EH (cell line): Measurements from ENCODE around the gene FNIP1.
A peak's percentile ranks its signal among the peaks of the same experiment; 100 is the strongest.
"Not testable (repeated sequence)": the region's sequence is repeated elsewhere in the genome, so short reads cannot be mapped to it uniquely, and the experiment has no call there.

Experiments
- DNase-seq: peaks from one replicate; pipeline ENCODE4 v3.0.0-alpha.2; 2015; ENCODE audit warnings: low read depth

FNIP1 gene

DNA sequence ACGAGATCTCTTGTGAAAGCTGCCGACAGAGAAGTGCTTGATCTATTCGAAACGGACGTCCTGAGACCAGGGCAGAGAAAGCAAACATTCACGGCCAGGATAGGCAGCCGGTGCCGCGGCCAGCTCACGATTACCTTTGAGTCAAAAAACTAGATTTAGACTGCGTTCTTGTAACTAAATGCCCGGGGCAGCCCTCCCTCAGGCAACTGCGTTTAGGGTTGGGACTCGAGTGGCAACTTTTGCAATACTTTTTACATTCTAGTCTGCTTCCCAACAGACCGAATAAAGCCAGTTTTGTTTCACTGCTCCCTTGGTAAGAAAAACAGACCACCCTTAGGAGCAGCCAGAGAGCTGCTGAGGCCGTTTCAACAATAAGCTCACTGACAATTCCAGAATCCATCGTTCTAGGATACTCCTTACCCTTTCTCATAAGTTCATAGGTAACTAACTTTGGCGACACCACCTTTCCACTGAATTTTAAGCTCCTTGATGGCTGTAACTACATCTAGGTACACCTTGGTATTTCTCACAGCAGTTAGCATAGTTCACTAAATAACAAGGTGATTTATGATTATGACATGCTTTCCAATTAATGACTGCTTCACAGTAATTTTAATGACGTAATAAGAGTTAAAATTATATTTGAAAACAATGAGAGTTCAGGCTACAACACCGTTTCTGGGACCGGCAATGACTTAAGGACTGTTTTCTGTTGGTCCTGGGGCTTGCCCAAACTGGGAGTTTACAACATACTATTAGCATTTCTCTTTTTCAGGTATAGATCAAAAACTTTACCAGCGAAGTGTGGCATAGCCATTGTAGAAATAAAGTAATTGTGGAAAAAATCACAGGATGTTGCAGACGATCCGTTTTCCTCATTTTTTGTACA, 160.9 kb downstream of the FNIP1 start:
- DNase-seq: no peak

DNA sequence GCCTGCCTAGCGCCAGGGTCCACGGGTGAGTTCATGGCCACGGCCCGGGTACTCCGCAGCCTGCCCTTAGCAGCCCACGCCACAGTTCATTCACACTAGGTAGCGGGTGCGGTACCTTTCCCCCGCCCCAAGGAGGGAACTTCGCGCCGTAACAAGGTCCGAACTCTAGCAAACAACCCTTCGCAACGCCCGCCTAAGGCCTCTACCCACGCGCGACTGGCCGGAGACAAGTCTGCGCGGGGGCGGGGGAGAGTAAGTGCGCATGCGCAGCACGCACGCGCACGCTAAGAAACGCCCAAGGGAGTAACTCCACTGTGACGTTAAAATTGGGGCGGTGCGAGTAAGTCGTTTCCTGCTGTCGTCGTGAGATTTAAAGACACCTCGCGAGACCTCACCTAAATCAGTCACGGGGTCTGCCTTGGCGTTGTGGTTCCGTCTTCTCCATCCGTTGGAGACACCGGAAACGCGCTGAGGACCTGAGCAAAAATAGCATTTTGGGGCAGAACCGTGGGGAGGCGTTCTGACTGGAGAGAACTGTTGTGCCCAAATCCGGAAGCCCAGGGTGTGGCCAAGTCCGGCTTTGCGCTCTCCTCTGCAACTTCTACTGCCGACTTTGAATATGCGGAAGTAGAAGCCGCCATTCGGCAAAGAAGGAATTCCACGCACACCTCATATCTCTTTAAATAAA, 161.7 kb downstream of the FNIP1 start, which contains the start of gene RAPGEF6:
RAPGEF6 (minus strand) TSS at position 234 of the 688 bp plus-strand sequence; CDS start at position 35, 199 bp downstream.
- peak; percentile 100 for DNase-seq

DNA sequence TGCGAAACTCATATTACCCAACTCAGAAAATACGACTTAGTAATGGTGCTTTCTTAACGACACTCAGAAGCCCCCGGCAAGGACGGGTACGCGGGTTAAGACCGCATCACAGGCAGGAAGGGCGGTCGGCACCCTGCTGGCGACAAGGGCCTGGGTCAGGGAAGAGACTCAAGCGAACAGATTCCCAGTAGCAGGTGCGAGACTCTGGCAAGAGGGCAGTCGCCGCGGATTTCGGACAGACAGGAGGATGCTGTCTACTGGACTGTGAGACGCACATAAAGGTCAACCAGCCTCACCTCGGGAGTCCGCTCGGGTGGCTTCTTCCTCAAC, 162.2 kb downstream of the FNIP1 start:
- peak; percentile 66 for DNase-seq

DNA sequence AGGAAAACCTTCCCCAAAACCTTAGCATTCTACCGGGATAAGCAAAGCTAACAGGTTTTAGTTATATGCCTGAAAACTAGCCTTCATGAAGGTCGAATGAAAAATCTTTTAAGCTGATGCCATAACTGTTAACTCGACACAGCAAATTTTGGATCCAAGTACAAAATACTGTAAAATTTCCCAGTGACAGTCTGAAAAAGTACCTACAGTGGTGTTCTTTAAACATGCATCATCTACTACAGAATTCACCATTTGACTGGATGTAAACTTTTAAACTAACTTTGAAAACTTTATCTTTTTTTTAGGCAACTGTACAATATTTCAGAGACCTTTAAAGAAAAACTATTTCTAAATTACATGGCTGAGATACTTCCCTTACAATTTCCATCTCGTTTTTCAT, 162.6 kb downstream of the FNIP1 start:
- no peak for DNase-seq

DNA sequence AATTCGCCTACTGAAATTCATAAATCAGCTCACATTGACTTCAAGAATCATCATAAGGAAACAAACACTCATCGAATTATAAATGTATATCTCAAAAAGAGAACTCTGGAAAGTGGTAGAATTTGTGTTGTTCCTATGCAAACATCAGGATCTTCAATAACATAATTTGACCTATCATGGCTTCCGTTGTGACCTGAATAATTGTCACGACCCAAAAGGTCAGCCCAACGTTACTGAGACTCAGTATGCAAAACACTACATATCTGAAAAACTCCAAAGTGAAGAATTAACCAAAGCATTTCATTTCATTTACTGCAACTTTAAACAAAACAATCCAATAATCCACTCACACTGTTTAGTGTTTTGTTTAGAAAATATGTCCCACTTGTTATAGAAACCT, 163.0 kb downstream of the FNIP1 start:
- DNase-seq: no peak

DNA sequence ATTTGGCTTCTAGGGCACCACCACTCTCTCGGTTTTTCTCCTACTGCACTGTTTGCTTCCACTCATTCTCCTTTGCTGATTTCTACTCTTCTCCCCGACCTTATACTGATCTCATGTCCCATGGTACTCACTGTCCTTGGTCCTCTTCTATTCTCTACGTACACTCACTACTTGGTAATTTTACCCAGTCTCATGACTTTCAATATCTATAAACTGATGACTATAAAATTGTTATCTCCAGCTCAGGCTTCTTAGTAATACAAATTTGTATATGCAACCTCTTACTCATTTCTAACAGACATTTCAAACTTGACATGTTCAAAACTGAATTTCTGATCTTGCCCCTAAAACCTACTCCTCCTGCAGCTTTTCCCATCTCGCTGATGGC, 165.9 kb downstream of the FNIP1 start:
- DNase-seq: peak; percentile 20

DNA sequence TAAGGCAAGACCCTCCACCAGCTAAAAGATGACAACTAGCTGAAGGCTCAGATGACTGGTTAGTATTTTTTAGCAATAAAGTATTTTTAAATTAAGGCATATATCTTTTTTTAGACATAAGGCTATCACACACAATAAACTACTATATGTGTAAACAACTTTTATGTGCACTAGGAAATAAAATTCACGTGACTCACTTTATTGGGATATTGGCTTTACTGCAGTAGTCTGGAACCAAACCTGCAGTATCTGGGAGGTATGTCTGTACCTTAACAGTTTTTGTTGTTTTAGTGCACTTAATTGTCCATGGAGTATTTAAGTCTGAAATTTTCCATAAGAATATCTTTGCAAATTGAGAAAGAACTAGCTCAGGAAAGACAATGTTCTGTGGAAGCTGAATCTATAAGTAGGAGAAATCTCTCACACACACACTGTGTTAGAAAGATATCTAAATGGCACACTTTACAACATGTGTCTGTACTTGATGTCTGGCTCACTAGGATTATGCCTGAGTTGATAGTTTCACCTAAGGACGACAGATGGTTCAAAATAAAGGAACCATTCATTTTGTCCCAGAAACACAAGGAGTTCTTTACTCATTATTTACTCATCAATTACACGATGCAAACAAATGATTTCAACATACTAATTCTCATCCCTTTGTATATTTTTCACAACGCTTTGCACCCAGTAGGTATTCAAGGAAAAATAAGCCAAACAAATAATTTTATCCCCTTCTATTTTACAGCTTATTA, 166.4 kb downstream of the FNIP1 start:
- DNase-seq: peak; percentile 23

DNA sequence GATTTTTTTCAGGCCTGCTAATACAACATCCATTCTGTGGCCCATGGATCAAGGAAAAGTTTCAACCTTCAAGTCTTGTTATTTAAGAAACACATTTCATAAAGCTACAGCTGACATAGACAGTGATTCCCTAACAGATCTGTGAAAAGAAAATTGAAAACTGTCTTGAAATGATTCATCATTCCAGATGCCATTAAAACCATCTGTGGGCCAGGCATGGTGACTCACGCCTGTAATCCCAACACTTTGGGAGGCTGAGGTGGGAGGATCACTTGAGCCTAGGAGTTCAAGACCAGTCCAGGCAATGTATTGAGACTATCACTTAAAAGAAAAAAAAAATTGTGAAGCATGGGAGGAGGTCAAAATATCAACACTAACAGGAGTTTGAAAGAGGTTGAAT, 167.8 kb downstream of the FNIP1 start:
- DNase-seq: peak; percentile 75

DNA sequence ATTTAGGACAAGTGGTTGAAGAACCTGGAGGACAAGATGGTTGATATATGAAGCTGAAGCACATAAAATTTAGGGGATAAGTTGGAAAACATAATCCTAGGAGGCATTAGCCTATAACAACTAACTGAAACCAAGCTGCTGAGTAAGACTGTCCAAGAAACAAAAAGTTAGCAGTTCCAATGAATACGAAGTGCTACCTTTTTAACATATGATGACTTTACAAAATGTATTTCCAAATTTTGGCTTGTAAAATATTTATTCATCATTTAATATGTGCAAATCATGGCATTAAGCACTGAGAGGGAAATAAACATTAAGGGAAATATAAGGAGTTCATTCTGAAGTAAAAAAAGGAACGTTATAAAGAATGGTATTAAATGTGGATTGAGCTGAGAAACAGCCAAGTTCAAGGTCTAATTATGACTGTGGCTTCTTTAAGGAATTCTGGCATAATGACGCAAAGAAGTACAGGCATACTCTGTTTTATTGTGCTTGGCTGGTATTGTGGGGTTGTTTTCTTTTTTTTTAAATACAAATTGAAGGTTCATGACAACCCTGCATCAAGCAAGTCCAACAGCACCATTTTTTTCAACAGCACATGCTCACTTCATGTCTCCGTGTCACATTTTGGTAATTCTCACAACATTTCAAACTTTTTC, 169.5 kb downstream of the FNIP1 start:
- peak; percentile 31 for DNase-seq

DNA sequence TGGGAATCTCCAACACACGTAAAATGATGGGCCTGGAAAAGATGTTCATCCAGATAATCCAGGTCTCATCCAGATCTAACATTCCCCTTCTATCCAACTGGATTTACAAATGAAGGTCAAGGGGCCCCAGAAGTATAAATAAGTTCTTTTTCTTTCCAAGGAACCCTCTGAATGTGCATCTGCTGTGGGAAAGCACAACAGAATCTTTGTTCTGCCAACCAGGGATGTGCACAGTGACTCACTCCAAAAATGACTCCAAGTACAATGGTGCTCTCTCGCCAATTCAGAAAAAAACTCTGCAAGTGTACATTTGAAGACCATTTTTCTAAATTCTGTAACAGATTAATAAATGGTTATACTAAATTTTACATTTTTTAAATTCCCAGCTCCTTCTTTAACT, 174.2 kb downstream of the FNIP1 start:
- peak; percentile 34 for DNase-seq

DNA sequence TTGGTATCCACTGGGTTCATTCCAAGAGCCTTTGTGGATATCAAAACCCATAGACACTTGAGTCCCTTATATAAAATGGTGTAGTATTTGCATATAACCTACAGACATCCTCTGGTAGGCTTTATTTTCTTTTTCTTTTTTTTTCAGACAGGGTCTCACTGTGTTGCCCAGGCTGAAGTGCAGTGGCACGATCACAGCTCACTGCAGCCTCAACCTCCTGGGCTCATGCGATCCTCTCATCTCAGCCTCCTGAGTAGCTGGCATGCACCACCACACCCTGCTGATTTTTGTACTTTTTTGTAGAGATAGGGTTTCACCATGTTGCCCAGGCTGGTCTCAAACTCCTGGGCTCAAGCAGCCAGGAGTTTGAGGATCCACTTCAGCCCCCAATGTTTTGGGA, 175.7 kb downstream of the FNIP1 start:
- DNase-seq: not testable (repeated sequence)

DNA sequence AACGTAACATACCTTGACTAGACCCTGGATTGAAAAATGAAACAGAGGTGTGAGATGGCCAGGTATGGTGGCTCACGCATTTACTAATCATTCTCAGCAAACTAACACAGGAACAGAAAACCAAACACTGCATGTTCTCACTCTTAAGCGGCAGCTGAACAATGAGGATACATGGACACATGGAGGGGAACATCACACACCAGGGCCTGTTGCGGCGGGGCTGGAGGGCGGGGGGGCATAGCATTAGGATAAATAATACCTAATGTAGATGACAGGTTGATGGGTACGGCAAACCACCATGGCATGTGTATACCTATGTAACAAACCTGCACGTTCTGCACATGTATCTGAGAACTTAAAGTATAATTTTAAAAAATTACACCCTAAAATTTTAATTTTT, 177.7 kb downstream of the FNIP1 start:
- no peak for DNase-seq

DNA sequence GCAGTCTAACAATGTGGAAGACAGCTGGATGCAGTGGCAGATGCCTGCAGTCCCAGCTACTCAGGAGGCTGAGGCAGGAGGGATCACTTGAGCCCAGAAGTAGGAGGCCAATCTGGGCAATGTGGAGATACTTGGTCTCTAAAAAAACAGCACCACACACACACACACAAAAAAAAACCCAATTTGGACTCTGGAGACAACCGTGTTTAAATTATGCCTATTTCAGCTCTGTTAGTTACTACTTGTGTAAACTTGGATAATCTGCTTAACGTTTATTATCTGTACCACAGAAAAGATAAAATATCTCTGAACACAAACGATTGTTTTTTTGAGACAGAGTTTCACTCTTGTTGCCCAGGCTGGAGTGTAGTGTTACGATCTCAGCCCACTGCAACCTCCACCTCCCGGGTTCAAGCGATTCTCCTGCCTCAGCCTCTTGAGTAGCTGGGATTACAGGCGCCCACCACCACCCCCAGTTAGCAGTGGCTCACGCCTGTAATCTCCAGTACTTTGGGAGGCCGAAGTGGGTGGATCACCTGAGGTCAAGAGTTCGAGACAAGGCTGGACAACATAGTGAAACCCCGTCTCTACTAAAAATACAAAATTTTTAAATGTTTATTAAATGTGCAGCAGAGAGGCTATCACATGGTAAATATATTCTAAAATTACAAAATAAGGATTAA, 179.5 kb downstream of the FNIP1 start:
- no peak for DNase-seq

DNA sequence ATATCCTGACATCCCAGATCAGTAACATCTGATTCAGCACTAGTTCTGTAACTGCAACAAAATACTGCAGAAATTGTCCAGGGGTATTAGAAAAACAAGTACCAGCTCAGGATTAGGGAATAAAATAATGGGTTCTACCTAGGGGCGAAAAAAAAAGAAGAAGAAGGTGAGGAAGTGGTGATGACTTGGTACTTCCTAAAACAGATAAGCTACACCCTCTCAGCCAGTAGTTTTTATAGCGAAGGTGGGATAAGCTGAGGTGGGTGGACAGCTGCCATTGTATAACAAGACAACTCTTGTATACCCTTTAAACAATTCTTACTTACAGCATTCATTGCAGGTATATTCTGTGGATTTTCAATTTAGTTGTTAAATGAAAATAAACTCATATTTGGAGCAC, 180.9 kb downstream of the FNIP1 start:
- DNase-seq: no peak

DNA sequence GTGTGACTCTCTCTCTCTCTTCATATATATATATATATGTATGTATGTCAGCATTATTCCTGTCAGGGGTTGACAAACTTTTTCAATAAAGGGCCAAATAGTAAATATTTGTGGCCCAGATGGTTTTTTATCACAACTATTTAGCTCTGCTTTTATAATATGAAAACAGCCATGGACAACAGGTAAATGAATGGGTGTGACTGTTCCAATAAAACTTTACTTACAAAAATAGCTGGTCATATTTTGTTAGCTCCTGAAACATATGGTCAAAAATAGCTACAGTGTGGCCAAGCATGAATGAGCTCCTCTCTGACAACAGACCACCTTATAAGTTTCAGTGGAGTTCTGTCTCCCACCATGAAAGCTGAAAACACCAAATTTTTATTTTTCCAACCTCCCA, 183.4 kb downstream of the FNIP1 start:
- DNase-seq: no peak

DNA sequence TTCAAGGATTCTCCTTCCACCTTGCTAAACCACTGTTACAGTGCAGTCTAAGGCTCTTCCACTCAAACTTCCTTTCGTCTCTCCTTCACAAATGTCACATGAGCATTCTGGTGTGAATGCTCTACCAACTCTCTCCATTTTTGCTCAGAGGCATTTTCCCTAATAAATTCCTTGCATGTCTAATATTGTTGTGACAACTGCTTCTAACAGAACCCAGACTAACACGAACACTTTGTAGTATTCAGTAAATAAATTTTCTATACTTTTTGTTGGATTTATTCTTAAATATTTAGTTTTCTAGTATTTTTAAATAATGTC, 185.8 kb downstream of the FNIP1 start:
- peak; percentile 25 for DNase-seq

DNA sequence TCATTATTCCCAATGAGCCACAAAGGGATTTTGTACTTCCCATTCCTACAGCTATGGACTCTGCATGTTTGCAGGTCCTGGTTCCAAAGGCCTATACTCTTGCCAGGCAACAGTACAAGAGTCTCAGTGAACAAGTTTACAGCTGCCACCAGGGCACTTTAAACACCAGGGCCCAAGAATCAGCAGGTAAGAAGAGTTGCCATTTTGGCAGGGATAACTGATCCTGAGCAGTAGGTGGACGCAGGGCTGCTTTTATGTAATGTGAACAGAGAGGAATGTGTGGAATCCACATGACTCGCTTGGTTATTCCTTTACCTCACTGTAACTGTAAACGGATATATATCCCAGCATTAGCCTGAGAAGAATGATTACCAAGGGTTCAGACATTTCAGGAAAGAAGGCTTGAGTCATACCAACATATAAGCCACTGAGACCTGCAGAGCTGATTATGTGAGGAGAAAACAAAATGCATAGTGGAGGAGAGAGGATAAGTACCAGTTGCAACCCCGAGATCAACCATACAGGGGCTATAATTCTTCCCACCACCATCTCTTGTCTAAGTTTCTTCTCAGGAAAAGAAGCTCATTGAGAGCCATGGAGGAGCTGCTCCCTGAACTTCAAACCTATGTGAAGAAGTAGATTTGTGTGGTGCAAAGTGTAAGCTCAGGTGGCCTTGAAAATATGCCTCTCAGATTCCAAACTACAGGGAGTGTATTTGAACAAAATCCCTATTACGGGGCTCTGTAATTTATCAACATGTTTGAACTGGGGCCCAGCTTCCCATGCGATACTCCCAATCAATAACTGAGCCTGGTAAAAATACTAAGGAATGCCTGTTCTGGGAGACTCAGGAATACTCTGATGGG, 186.4 kb downstream of the FNIP1 start:
- DNase-seq: peak; percentile 87

DNA sequence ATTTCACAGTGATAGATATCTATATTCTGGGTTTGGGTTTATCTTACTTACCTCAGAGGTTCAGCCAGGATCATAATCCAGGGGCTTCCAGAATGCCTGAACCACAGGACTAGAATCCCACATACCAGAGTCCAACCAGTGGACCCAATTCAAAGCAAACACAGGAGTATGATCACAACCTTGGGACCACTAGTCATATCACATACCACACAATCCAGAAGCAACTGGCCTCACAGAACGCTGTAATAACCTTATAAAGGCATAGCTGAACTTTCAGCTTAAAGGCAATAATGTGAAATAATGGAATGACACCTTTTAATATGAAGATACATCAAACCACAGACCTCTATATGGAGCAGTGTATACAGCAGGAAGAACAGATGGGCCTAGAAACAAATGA, 187.0 kb downstream of the FNIP1 start:
- peak; percentile 59 for DNase-seq

DNA sequence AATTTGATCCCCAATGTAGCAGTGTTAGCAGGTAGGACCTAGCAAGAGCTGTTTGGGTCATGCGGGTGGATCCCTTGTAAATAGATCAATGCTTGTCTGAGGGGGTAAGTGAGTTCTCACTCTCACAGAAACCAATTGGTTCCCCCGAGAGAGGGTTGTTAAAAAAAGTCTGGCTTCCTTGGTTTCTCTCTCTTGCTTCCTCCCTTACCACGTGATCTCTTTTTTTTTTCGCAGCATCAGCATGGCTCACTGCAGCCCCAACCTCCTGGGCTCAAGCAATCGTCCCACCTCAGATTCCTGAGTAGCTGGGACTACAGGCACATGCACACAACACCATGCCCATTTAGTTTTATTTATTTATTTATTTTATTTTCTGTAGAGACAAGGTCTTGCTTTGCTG, 188.2 kb downstream of the FNIP1 start:
- DNase-seq: no peak

DNA sequence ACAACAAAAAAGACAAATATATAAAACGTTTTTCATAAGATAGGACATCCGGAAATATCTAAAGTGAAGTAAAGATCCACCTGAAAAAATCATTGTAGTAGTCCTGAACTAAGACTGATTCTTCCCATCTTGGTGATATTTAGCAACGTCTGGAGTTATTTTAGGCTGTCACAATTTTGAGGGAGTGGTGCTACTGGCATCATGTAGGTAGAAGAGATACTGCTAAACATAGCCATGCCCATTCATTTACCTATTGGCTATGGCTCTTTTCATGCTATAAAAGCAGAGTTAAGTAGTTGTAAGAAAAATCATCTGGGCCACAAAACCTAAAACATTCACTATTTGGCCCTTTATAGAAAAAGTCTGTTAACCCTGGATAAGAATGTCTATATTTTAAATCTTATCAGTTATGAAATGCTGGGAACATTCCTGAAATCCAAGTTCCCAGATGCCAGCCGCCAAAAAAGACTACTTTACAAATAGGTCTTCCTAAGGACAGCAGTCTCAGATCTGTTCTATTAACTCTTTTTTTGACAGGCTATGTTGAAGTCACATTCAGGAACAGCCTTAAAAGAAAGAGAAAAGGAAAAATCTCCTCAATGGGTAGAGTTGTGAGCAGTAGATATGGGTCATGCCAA, 188.8 kb downstream of the FNIP1 start:
- peak; percentile 52 for DNase-seq
